HL-60 (cell line): ENCODE measurements around the gene BARD1.
A peak's percentile ranks its signal among the peaks of the same experiment; 100 is the strongest.

Experiments
- DNase-seq, 2 experiments: peaks; one replicate each; pipeline ENCODE4 v3.0.0-alpha.2; 2010 to 2020; ENCODE audit warnings: low read depth in 1 of 2, low spot score in 1 of 2
- H3K27ac ChIP-seq: fragments of 250-450 bp; sonication (Bioruptor Pico); replicated peaks from 2 replicates; pipeline ENCODE4 v1.5.1; 2020; ENCODE audit warnings: mild to moderate bottlenecking, moderate library complexity
- H3K27me3 ChIP-seq: fragments of 250-450 bp; sonication (Bioruptor Pico); 2 replicates; pipeline ENCODE4 v1.5.1; 2021; ENCODE audit warnings: mild to moderate bottlenecking, moderate library complexity; ENCODE audit not compliant: insufficient read depth, poor library complexity, severe bottlenecking
- H3K4me3 ChIP-seq: replicated peaks from 2 replicates; pipeline ENCODE4 v1.5.1; 2011; ENCODE audit warnings: mild to moderate bottlenecking, control low read depth, low read length; ENCODE audit not compliant: insufficient read depth
- CTCF ChIP-seq: IDR thresholded peaks from one replicate; pipeline ENCODE4 v1.5.1; 2011; ENCODE audit warnings: low read length, control low read depth, inconsistent platforms; ENCODE audit not compliant: insufficient read depth
- GABPA ChIP-seq: IDR thresholded peaks from 2 replicates; pipeline ENCODE4 v1.6.1; 2012; ENCODE audit warnings: low read depth
- POLR2AphosphoS5 ChIP-seq: IDR thresholded peaks from 2 replicates; pipeline ENCODE4 v1.6.1; 2012; ENCODE audit warnings: low read depth
- SPI1 ChIP-seq: IDR thresholded peaks from 2 replicates; pipeline ENCODE4 v1.6.1; 2012; ENCODE audit warnings: low read depth, mild to moderate bottlenecking, borderline replicate concordance
- TF ChIP-seq, protein P1 (sequence below): IDR thresholded peaks from 2 replicates; pipeline ENCODE4 v1.6.1; 2012; ENCODE audit warnings: low read depth; ENCODE audit not compliant: insufficient replicate concordance

The BARD1 gene

DNA sequence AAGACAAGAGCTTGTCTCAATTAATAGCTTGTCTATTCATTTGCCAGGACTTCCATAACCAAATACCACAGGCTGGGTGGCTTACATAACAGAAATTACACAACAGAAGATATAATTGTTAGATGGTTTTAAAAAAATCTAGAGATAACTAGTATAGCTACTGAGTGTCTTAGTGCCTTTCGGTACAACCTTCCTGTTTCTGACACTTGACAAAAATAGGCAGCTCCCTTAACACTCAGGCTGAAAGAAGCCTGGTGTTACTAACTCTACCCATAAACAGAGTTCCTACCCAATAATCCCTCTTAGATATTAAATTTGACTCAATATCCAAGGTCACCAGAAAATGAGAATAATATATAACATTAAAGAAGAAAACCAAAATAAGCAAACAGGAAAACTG lies 129.7 kb downstream of the BARD1 start:
- peak in 1 of 2 experiments; percentile 0 for DNase-seq
- TF ChIP-seq GABPA (no peak), SPI1 (no peak), CTCF (no peak)
- TF ChIP-seq, protein P1, sequence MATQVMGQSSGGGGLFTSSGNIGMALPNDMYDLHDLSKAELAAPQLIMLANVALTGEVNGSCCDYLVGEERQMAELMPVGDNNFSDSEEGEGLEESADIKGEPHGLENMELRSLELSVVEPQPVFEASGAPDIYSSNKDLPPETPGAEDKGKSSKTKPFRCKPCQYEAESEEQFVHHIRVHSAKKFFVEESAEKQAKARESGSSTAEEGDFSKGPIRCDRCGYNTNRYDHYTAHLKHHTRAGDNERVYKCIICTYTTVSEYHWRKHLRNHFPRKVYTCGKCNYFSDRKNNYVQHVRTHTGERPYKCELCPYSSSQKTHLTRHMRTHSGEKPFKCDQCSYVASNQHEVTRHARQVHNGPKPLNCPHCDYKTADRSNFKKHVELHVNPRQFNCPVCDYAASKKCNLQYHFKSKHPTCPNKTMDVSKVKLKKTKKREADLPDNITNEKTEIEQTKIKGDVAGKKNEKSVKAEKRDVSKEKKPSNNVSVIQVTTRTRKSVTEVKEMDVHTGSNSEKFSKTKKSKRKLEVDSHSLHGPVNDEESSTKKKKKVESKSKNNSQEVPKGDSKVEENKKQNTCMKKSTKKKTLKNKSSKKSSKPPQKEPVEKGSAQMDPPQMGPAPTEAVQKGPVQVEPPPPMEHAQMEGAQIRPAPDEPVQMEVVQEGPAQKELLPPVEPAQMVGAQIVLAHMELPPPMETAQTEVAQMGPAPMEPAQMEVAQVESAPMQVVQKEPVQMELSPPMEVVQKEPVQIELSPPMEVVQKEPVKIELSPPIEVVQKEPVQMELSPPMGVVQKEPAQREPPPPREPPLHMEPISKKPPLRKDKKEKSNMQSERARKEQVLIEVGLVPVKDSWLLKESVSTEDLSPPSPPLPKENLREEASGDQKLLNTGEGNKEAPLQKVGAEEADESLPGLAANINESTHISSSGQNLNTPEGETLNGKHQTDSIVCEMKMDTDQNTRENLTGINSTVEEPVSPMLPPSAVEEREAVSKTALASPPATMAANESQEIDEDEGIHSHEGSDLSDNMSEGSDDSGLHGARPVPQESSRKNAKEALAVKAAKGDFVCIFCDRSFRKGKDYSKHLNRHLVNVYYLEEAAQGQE, result no peak
- peaks cover 8% of the 10 kb centered on the region for H3K27me3 ChIP-seq
- H3K27ac ChIP-seq, result no peak overlapping the region
- no peak overlapping the region for H3K4me3 ChIP-seq

DNA sequence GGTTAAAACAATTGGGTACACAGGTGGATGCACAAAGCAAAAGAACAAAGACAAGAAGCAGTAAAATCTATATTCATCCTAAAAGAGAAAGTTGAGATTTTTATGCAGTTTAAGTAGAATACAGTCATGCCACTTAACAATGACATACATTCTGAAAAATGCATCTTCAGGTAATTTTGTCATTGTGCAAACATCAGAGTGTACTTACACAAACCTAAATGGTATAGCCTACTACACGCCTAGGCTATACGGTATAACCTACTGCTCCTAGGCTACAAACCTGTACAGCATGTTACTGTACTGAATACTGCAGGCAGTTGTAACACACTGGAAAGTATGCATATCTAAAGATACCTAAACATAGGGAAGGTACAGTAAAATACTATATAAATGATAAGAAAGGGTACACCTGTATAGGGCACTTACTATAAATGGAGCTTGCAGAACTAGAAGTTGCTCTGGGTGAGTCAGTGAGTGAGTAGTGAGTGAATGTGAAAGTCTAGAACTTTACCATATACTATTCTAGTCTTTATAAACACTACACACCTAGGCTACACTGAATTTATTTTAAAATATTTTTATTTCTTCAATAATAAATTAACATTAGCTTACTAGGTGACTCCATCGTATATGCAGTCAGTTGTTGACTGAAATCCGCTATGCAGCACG lies 132.9 kb downstream of the BARD1 start:
- Histone ChIP-seq H3K4me3 (no peak overlapping the region), H3K27ac (no peak overlapping the region), H3K27me3 (no peaks in the 10 kb centered on the region)
- TF ChIP-seq POLR2AphosphoS5 (no peak), SPI1 (no peak), GABPA (no peak), CTCF (no peak)
- TF ChIP-seq, protein P1, result no peak
- DNase-seq, result no peak
